Activated CD4-positive, alpha-beta T cell treated with anti-CD3 and anti-CD28 coated beads, Interleukin-2, Interleukin-4, amounts not matched to agents 100 ng/mL and 50 ng/mL, durations not matched to agents 16 hours and 8 hours (primary cell): ENCODE measurements around the gene ACSM5.
"Not testable (repeated sequence)": the region's sequence is repeated elsewhere in the genome, so short reads cannot be mapped to it uniquely, and the experiment has no call there.

Experiments used
- DNase-seq: peaks from one replicate; pipeline ENCODE4 v3.0.0-alpha.2; 2020; ENCODE audit warnings: low spot score

ACSM5 gene

DNA sequence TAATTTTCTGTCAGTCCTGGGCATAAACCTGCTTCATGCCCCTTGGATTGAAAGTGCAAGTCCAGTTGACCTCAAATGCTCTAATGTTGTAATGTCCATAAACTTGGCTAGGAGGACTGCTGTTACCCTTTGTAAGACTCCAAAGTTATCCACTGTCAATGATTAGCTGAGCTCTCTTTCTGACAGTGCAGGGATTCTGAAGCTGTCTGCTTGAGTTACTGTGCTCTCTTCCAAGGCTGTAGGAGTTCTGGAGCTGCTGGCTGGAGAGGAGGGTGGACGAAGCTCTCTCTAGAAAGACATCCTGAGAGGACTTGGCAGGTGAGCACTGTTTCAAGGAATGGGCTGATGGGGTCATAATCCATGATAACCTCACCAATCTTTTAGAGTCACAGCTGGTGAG is 42.0 kb downstream of the ACSM5 start, which contains the start of gene ACSM2A:
Gene ACSM2A (plus strand): TSS at position 158 of the 400 bp plus-strand sequence. CDS start 8,594 bp downstream, outside the sequence.
- DNase-seq = not testable (repeated sequence)

GRCh38 chr16:20453633-20454032 is 44.3 kb downstream of the ACSM5 start:
- not testable (repeated sequence) for DNase-seq

DNA sequence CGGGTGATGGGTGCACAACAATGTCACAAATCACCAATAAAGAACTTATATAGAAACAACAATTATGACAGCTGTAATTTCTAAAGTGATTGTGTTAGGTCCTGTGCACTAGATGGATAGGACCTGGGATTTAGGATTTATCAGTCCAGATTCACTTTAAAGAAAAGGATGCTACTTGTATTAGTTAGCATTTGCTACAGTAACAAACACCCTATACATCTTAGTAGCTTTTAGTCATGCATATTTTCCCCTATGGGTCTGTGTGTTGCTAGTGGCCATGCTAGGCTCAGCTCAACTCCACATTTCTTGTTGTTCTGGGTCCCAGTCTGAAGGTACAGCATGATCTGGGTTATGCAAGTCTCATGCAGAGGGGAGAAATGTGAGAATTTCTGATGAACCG is 49.9 kb downstream of the ACSM5 start:
- DNase-seq = not testable (repeated sequence)

GRCh38 chr16:20460313-20460712 is 51.0 kb downstream of the ACSM5 start:
- DNase-seq = not testable (repeated sequence)

- DNase-seq = not testable (repeated sequence)
Measured at GRCh38 chr16:20468954-20469353, 59.6 kb downstream of the ACSM5 start.

DNA sequence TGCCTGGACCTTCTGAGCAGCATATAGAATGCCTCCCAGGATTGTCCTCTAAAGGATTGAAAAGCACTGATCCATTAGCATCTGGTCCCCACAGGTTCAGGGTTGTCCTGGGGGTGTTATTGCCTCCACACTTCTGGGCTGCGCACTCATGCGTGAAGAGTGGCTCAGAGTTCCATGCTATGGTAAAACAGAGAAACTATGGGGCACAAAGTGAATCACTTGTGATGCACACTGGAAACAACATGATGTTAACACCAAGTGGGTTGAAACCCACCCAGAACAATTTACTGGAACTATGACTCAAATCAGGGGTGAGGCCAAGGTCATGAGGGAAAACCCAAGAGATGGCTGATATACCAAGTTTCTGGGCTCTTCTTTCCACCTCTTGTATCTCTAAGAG is 60.6 kb downstream of the ACSM5 start:
- DNase-seq = not testable (repeated sequence)

DNA sequence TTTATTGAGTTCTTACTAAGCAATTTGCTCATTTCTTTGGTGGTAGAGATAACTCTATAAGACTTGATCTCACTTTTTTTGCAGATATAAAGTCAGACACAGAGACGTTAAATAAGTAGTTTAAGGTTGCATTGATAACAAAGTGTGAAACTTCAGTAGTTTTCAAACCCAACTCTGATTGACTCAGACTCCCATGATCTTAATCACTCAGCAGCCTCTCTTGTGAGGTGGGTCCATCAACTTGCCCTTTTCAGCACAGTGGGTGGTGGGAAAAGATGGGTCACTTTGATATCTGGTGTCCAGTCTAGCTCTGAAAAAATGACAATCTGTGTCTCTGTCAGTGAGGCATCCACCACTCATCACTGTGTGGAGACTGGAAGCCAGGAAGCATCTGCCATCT is 61.4 kb downstream of the ACSM5 start:
- DNase-seq = not testable (repeated sequence)

- DNase-seq = not testable (repeated sequence)
Measured at GRCh38 chr16:20477188-20477744, 67.9 kb downstream of the ACSM5 start.

DNA sequence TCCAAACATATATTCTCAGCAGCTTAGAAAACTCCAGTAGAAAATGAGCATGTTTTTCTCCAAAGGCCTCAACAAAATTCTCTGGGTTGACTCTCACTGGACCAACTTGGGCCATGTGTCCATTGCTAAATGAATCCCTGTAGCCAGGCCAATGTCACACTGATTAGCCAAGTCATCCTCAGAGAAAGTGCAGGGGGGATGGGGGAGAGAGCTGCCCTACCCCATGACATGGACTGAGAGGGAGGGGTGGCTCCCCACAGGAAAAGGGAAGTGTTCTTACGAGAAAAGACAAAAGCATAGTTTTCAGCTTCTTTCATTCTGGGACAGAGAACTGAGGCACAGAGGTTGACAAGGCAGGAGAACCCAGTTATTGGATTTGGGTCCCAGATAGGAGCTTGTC is 74.7 kb downstream of the ACSM5 start:
- not testable (repeated sequence) for DNase-seq

- no peak for DNase-seq
Measured at GRCh38 chr16:20484726-20485125, 75.4 kb downstream of the ACSM5 start.

GRCh38 chr16:20485408-20485807 is 76.1 kb downstream of the ACSM5 start:
- DNase-seq = no peak
